Uterus (tissue), 2 donors: ENCODE measurements around the gene STAT4.

Source experiments
- POLR2A ChIP-seq, 2 donors: fragments of 450-650 bp; IDR thresholded peaks; one replicate each; pipeline ENCODE4 v1.6.1; 2016; ENCODE audit warnings: antibody characterized with exemption in 2 of 2, mild to moderate bottlenecking in 1 of 2, moderate library complexity in 1 of 2
- TF ChIP-seq, protein P1 (sequence below), 4 experiments: fragments of 200-600 bp in 2 of 4; fragments of 450-650 bp in 2 of 4; sonication (generic) in 2 of 4; IDR thresholded peaks; one replicate each; pipeline ENCODE4 v1.5.1; 2016 to 2019; ENCODE audit warnings: antibody characterized with exemption in 4 of 4, mild to moderate bottlenecking in 2 of 4, moderate library complexity in 1 of 4

DNA sequence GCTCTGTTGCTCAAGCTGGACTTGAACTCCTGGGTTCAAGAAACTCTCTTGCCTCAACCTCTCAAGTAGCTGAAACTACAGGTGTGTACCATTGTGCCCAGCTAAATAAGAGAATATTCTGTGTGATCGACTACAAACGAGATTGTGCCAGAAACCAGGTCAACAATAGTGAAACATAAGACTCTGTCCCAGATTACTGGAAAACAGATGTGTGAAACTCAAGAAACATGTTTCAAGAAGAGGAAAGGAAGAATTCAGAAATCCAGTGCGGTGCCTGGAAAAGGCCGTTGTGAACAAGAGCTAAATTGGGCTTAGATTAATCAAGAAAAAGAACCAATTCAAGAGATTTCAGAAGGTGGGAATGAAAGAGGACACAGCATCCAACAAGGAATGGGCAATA is 113.4 kb downstream of the STAT4 start:
- TF ChIP-seq POLR2A (IDR thresholded peaks at IDR 0.05): no peak
- TF ChIP-seq, protein P1, sequence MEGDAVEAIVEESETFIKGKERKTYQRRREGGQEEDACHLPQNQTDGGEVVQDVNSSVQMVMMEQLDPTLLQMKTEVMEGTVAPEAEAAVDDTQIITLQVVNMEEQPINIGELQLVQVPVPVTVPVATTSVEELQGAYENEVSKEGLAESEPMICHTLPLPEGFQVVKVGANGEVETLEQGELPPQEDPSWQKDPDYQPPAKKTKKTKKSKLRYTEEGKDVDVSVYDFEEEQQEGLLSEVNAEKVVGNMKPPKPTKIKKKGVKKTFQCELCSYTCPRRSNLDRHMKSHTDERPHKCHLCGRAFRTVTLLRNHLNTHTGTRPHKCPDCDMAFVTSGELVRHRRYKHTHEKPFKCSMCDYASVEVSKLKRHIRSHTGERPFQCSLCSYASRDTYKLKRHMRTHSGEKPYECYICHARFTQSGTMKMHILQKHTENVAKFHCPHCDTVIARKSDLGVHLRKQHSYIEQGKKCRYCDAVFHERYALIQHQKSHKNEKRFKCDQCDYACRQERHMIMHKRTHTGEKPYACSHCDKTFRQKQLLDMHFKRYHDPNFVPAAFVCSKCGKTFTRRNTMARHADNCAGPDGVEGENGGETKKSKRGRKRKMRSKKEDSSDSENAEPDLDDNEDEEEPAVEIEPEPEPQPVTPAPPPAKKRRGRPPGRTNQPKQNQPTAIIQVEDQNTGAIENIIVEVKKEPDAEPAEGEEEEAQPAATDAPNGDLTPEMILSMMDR (IDR thresholded peaks at IDR 0.05): no peak
